Esophagus squamous epithelium (tissue), 5 donors: ENCODE measurements around the gene SNX9. TPM values are rescaled to one million over a fixed set of nuclear protein-coding genes. Genes with fewer than 3 reads are reported as not detected.

Source experiments
- DNase-seq: peaks from one replicate; lab custom pipeline; 2025; lab: John Stamatoyannopoulos, UW
- H3K27ac ChIP-seq, 4 donors: fragments of 200-600 bp; sonication (generic); one replicate each; pipeline ENCODE4 v1.5.1; 2016 to 2019; ENCODE audit warnings: mild to moderate bottlenecking in 1 of 4
- H3K27me3 ChIP-seq, 4 donors: fragments of 200-600 bp; sonication (generic); 1 replicate in 3 of 4; 2 replicates in 1 of 4; pipeline versions ENCODE4 v1.5.1 to v1.6.0; 2017 to 2021; ENCODE audit warnings: antibody characterized with exemption in 1 of 4
- H3K36me3 ChIP-seq, 3 donors: fragments of 200-600 bp; sonication (generic); one replicate each; pipeline ENCODE4 v1.5.1; 2016 to 2019
- H3K4me1 ChIP-seq, 3 donors: fragments of 200-600 bp; sonication (generic); one replicate each; pipeline ENCODE4 v1.5.1; 2017 to 2019
- H3K4me3 ChIP-seq, 4 donors: fragments of 200-600 bp; sonication (generic); 1 replicate in 3 of 4; 2 replicates in 1 of 4; pipeline ENCODE4 v1.5.1; 2016 to 2019; ENCODE audit warnings: mild to moderate bottlenecking in 2 of 4, moderate library complexity in 1 of 4
- H3K9me3 ChIP-seq, 3 donors: fragments of 200-600 bp; sonication (generic); one replicate each; pipeline ENCODE4 v1.5.1; 2016 to 2019
- CTCF ChIP-seq, 6 experiments: fragments of 450-650 bp in 4 of 6; fragments of 200-600 bp in 2 of 6; sonication (generic) in 2 of 6; IDR thresholded peaks; one replicate each; pipeline ENCODE4 v1.5.1; 2016 to 2019; ENCODE audit warnings: antibody characterized with exemption in 6 of 6, mild to moderate bottlenecking in 4 of 6, moderate library complexity in 4 of 6
- POLR2A ChIP-seq, 4 donors: fragments of 450-650 bp; IDR thresholded peaks; one replicate each; pipeline ENCODE4 v1.6.1; 2017; ENCODE audit warnings: antibody characterized with exemption in 4 of 4, mild to moderate bottlenecking in 4 of 4, moderate library complexity in 3 of 4
- WGBS, 2 donors: methylation state at CpG; one replicate each; pipeline ENCODE4 v1.1.5; 2018; 5-methylcytosine and 5-hydroxymethylcytosine counted together
- intact Hi-C: fragments of 100-400 bp; cut with DNase I; formaldehyde crosslinking; loops from one replicate; pipeline ENCODE4 v1.15.0; 2022
- total RNA-seq, 4 donors: library from RNA; depleted of rRNA; stranded (reverse); fragments of >200 nt; gene quantifications; one replicate each; pipeline ENCODE4 v1.1.0, GENCODE V29; 2016
- donor health status: DM: yes; HTN: yes; CAD: no.

SNX9 gene
- total RNA-seq, 4 donors from 2014 or later: 19.9 to 39.9 (median 33.5) TPM

- no peaks in the 10 kb centered on the region for H3K9me3 ChIP-seq
- no peaks in the 10 kb centered on the region for H3K36me3 ChIP-seq
- H3K4me1 ChIP-seq: peaks cover 0 to 10% (median 6%) of the 10 kb centered on the region in 3 donors
- TF ChIP-seq CTCF (IDR thresholded peaks at IDR 0.05): no peak
- TF ChIP-seq POLR2A (IDR thresholded peaks at IDR 0.05): no peak
- 87 to 94% methylated on average over 10 to 12 of the region's 21 CpGs for WGBS, 2 donors
- no peak for DNase-seq
- peaks cover 0 to 6% (median 0%) of the 10 kb centered on the region in 4 donors for H3K27me3 ChIP-seq
- intact Hi-C loops: no loop called here
- no peak overlapping the region for H3K27ac ChIP-seq
- no peak overlapping the region for H3K4me3 ChIP-seq
These were observed 153.5 kb downstream of the SNX9 start for GRCh38 chr6:157976345-157977175.

DNA sequence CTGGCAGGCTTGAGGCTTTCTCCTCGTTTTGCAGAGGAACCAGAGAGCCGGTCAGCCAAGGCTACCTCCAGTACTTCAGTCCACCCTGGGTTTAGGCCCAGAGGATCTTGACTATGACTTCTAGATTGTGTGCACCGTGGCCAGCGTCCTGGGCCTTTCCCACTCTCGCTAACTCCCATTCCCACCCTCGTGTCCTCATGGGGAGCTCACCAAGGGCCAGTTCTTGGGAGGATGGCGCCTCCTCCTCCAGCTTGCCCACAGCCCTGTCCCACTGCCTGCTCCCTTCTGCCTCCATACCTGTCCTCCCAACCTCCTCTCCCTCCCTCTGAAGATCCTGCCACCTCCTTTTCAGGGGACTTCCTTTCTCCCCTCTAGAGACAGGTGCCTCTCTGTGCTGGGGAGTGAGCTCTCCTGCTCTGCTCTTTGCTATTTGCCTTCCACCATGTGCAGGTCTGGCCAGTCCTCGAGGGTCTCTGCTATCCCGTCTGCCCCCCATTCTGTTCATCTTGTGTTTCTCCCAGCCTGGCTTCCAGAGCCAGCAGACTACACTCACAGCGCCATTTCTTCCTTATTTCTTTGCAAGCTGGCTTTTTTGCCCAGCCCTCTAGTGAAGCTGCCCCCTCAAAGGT, 154.2 kb downstream of the SNX9 start:
- Histone ChIP-seq H3K4me1 (peaks cover 0 to 12% (median 6%) of the 10 kb centered on the region in 3 donors), H3K27ac (no peak overlapping the region), H3K9me3 (no peaks in the 10 kb centered on the region), H3K27me3 (peaks cover 0 to 6% (median 0%) of the 10 kb centered on the region in 4 donors), H3K36me3 (no peaks in the 10 kb centered on the region), H3K4me3 (no peak overlapping the region)
- WGBS, 2 donors: 88 to 89% methylated on average over 8 to 10 of the region's 10 CpGs
- TF ChIP-seq POLR2A (IDR thresholded peaks at IDR 0.05) (no peak), CTCF (IDR thresholded peaks at IDR 0.05) (no peak)
- DNase-seq: no peak
- intact Hi-C loops: no loop called here

DNA sequence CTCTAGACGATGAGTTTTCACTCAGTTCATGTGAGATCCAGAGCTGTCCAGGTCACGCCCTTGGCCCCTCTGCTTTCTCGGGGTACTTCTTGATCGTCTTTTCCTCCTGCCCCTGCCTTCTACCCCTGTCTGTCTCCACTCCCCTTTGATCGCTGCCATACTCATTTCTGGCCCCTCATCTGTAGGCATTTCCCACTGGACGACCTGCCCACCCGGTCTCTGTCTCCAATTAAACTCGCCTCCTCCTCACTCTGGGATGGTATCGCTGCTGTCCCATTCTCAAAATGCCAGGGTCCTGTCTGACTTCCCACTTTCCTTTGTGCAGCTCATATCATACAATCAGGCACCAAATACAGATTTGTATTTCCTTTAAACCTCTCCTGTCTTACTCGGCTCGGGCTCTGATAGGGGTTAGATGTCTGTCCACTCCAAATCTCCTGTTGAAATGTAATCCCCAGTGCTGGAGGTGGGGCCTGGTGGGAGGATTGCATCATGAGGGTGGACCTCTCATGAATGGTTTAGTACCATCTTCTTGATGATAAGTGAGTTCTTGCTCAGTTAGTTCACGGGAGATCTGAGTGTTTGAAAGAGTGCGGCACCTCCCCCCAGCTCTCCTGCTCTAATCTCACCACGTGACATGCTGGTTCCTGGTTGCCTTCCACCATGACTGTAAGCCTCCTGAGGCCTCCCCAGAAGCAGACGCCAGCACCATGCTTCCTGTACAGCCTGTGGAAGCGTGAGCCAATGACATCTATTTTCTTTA, 155.2 kb downstream of the SNX9 start:
- peaks cover 0 to 6% (median 0%) of the 10 kb centered on the region in 4 donors for H3K27me3 ChIP-seq
- no peaks in the 10 kb centered on the region for H3K36me3 ChIP-seq
- H3K27ac ChIP-seq: no peak overlapping the region
- peaks cover 8 to 21% (median 10%) of the 10 kb centered on the region in 3 donors for H3K4me1 ChIP-seq
- no peak for DNase-seq
- 82 to 86% methylated on average over 16 of the region's 16 CpGs for WGBS, 2 donors
- H3K9me3 ChIP-seq: no peaks in the 10 kb centered on the region
- no peak overlapping the region for H3K4me3 ChIP-seq
- TF ChIP-seq CTCF (IDR thresholded peaks at IDR 0.05): no peak
- no peak for TF ChIP-seq POLR2A (IDR thresholded peaks at IDR 0.05)
- intact Hi-C loops: no loop called here

GRCh38 chr6:157980288-157981131, 157.5 kb downstream of the SNX9 start:
- TF ChIP-seq POLR2A (IDR thresholded peaks at IDR 0.05) (no peak), CTCF (IDR thresholded peaks at IDR 0.05) (no peak)
- H3K27me3 ChIP-seq: peaks cover 0 to 6% (median 0%) of the 10 kb centered on the region in 4 donors
- peak; percentile 12 for DNase-seq
- H3K4me3 ChIP-seq: peak overlapping the region; percentile 80 to 99 (median 94)
- H3K9me3 ChIP-seq: no peaks in the 10 kb centered on the region
- peaks cover 18 to 44% (median 20%) of the 10 kb centered on the region in 3 donors for H3K4me1 ChIP-seq
- H3K27ac ChIP-seq: peak overlapping the region; percentile 84 to 91 (median 88)
- WGBS, 2 donors: 44 to 66% methylated on average over 7 of the region's 19 CpGs
- H3K36me3 ChIP-seq: no peaks in the 10 kb centered on the region
- intact Hi-C loops: loop anchor here (5.0 kb wide), 1 partner anchor 92 kb away; no protein-coding TSS in a partner anchor
